Stimulated activated CD8-positive, alpha-beta memory T cell treated with anti-CD3 and anti-CD28 coated beads, Interleukin-12 subunit alpha, Interleukin-12 subunit beta, amount 100 ng/mL, for 1 hour (primary cell): ENCODE data around the gene NKD1.

Experiments
- DNase-seq: peaks from one replicate; pipeline ENCODE4 v3.0.0-alpha.2; 2020; ENCODE audit warnings: low read depth

Gene NKD1

DNA sequence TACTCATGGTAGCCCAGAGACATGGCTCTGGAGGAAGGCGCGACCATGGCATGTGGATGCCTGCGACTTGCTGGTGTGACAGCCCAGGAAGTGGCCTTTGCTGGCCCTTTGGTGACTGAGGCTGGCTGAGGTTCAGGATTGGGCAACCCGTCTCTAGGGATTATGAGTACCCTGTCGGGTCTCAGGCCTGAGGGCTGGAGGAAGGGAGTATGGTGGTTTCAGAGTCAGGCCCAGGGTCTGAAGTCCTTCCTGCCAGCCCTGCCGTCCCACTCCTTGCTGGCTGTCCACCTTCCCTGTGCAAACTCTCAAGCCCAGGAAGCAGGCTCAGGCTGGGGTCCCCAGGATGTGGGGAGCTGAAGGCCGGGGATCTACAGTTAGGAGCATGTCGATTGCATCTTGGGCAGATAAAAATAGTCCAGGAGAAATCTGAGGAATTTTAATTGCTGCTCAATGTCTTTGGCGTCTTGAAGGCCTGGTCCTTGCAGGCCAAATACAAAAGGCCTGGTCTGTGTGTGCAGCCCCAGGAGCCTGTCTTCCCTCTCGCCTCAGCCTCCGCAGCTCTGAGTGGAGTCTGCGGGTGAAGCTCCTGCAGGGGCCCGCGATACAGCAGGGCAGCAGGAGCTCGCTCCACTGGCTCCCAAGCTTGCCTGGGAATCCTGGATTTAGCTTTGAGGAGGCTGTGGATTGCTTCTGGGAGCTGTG is 52.5 kb downstream of the NKD1 start:
- no peak for DNase-seq

GRCh38 chr16:50601341-50601740 is 53.1 kb downstream of the NKD1 start:
- DNase-seq = no peak

DNA sequence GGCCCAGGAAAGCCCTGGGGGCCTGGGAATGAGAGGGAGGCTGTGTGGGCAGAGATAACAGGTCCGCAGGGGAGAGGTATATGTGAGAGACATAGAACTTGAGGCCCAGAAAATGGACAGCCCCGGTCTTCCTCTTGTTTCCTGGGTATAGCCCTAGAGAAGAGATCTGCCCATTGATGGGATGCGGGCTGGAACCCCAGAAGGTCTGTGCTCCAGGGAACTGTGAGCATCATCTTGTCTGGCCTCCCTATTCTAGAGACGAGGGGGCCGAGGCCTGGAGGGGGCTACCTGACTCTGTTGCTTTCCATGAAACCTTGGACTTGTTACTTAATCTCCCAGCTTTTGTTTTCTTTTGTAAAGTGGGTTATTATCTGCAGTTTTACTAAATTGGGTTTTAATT is 53.9 kb downstream of the NKD1 start:
- no peak for DNase-seq

DNA sequence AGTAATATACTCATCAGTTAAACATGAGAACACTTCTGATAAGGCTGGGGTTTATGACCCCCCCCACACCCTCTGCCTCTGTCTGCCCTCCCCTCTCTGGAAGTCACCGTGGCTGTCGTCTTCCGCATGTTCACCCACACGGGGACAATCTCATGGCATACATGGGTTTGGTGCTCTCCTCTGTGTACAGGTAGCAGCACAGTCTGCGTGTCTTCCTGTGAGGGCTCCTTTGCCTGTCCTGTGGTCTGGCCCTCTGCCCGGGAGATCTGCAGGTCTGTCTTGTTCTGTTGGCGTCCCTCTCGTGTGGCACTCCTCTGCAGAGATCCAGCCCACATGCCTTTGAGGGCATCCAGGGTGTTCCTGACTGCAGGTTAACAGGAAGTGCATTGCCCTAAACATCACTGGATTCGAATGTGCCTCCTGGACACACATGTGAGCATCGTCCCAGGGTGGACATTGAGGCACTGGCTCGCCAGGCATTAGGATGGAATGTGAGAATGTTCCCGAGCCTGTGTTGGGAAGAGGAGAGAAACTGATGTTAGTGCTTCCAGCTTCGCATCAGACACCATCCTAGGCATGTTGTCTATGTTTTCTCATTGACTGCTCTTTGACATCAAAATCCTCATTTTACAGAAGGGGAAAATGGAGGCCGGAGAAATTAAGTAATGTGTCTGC is 54.5 kb downstream of the NKD1 start:
- peak; percentile 6 for DNase-seq

- no peak for DNase-seq
Measured at GRCh38 chr16:50603206-50604064, 55.2 kb downstream of the NKD1 start.

GRCh38 chr16:50604065-50604418 is 55.8 kb downstream of the NKD1 start:
- no peak for DNase-seq

DNA sequence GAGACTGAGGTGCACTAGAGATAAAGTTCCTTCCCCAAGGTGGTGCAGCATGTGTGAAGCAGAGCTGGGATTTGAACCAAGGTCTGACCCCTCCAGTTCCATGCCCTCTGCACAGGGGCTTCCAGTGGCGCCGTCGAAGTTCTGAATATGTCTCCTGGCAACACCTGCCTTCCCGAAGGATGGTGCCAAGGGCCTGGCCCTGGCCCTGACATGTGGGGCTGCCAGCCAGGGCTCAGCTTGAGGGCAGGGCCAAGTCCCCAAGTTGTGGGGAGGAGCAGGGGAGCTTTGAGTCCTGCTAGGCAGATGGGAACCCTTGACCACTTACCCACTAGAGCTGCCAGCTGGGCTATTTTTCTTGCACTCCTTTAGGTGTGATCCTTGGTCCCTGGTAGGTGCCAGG is 56.4 kb downstream of the NKD1 start:
- DNase-seq = no peak

DNA sequence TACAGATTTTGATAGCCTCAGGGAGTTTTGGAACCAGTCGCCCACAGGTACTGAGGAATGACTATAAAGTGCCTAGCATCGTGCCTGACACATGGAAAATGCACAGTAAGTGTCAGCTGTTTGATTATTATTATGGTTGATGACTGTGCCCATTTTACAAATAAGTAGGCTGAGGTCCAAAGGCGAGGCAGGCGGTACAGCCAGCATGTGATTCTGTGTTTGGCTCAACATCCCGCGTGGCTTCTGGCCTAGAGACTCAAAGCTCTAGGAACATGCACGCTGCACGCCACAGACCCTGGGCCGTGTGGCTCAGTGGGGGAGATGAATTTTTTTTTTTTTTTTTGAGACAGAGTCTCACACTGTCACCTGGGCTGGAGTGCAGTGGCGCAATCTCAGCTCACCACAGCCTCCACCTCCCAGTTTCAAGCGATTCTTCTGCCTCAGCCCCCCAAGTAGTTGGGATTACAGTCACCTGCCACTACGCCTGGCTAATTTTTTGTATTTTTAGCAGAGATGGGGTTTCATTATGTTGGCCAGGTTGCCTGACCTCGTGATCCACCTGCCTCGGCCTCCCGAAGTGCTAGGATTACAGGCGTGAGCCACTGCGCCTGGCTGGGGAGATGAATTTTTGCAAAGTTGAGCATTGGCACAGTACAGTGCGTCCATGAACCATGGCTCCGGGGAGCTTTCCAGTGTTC is 57.7 kb downstream of the NKD1 start:
- DNase-seq = no peak

DNA sequence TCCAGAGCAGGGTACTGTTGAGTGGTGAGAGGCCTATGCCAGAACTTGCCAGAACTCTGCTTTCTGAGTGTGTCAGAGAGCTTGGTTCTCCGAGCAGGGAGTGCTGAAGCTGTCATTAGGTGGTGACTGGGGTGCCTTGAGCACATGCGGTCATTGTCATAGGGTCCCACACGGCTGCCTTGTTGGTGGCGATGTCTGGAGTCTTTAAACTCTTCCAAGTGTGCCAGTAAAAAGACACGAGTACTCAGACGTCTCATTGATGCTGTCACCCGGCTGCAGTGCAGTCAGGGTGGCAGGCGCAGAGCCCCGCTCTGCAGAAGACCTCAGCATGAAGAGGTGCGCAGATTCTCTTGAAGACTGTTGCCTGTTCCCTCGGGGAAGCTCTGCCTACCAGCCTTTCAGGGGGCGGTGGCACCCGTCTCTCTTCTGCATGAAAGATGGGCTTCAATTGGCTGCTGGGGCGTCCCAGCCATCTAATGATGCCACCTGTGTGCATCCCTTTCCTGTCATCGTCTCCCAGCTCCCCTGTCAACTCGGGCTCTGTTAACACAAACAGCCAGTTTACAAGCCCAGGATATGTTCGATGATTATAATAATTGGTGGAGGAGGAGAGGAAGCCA is 58.3 kb downstream of the NKD1 start:
- DNase-seq = no peak

DNA sequence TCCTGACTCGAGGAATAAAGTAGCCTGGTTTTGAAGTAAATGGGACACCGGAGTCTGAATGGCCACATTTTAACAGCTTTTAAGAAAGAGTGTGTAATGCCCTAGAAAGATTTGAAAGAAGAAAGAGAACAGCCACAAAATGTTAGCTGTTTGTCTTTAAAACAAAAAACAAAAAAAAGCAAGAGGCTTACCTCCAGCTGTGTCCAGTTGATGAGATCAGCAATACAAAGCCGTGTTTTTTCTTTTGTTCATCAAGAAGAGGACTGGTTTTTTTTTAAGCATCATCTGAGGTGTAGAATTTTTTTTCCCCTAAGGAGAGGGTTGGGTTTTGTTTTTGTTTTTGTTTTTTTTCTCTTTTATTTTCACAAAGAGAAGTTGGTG is 58.8 kb downstream of the NKD1 start:
- no peak for DNase-seq

- DNase-seq = no peak
Measured at GRCh38 chr16:50607447-50607846, 59.3 kb downstream of the NKD1 start.

DNA sequence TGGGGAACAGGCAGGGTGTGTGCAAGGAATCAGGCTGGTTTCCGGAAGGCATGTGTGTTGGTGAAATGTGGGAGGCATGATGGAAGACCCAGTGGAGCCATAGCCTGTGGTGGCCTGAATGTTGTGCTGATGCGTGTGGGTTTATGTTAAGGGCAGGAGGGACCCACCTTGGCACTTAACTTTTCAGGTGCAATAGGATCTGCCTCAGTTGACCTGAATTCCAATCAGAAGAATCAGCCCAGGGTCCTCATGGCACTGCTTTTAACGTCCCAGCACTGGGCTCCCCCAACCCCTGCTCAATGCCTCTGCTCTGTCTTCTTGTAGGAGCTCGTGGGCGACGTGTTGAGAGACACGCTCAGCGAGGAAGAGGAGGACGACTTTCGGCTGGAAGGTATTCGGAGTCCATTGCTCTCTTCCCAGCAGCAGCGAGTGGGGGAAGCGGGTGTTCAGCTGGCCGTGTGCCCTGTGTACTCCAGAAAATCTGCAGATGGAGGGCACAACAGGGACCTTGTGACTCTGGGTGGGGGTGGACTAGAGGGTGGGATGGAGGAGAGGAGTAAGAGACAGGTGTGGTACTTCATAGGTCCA is 59.9 kb downstream of the NKD1 start:
- DNase-seq = no peak

- no peak for DNase-seq
Measured at GRCh38 chr16:50609049-50609448, 60.9 kb downstream of the NKD1 start.

DNA sequence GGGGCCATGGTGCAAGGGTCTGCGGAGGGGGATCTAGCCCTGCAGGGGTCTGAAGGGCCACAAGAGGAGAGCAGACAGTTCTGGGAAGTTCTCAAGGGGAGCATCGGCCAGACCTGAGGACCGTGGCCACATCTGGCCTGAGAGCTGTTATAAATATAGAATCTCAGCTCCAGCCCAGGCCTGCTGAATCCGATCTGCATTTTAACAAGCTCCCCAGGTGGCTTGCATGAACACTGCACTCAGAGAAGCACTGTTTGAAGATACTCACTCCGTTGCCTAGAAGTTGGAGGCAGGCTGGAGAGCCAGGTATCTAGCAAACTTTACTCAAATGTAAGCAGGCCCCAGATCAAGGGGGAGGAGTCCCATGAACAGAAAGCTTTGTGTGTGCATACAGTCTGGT is 61.3 kb downstream of the NKD1 start:
- DNase-seq = no peak

DNA sequence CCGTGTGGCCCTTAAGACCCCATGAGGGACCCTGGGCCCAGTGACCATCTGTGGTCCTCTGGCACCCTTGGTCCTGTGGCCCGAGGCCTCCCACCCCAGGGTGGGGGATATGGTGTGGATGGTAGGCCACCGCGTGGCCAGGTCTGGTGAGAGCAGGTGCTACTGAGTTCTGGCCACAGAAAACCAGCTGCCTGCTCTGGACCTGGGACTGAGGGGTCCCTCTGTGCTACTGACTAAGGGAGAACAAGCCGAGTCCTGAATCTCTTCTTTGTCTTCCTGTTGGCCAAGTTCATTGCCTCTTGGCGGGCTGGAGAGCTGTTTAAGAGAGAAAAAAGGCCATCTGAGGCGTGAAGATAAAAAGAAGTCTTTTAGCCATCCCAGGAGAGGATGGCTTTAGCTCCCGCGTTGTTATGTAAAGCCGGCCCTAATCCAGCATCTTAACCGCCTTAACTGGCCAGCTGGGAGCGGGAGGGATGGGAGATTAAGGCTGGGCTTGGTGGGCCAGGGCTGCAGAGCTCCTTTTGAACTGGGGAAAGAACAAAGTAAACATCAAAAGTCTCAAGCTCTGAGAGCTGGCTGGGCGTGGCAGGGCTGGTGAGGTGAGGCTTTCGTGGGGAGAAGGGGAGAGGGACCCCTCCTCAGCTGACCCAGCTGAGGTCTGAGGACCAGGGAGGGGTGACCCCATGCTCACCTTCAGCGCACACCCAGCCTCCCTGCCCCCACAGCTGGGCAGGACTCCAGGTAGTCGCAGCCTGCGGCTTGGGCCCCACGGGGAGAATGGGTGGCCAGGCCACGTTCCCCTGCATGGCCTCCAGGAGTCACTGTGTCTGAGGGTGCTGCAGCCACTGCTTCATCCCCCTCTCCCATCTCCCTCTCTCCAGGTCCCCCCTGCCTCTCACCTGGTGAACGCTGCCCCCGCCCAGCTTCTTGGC is 62.4 kb downstream of the NKD1 start:
- DNase-seq = no peak

- DNase-seq = no peak
Measured at GRCh38 chr16:50611332-50611934, 63.2 kb downstream of the NKD1 start.

- DNase-seq = no peak
Measured at GRCh38 chr16:50611995-50612848, 64.0 kb downstream of the NKD1 start.

GRCh38 chr16:50612849-50613198 is 64.6 kb downstream of the NKD1 start:
- DNase-seq = no peak

DNA sequence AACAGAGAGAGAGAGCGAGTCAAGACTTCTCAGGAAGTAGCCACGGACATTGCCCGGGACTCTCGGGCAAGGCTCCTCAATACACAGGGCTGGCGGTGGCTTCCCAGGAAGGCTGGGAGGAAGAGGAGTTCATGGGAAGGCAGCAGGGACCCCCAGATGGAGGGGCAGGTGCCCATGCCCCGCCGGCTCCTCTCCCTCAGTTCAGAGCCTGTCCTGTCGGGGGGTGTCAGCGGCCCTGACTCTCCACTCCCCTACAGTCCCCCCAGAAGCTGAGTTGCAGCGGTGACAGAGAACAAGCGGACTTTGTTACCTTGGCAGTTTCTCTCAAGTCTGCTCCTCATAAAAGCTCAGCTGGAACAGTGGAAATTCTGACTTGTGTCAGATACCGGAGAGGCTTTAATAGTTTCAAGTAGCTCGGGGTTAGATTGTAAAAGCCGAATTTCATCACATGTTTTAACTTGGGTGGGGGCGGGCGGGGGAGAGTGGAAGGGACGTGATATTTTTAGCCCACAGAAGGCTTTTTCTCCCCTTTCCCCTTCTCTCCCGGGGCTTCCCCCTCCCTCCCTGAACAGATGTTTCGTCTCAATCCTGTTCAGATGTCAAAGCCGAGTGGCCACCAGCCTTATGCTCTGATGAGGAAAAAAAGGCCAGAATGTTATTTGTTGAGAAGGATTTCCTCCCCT is 65.2 kb downstream of the NKD1 start:
- no peak for DNase-seq
